Measurements from ENCODE around the gene MPHOSPH9. TPM values are rescaled to one million over a fixed set of nuclear protein-coding genes. Genes with fewer than 3 reads are reported as not detected.

Gene MPHOSPH9
- total RNA-seq, 1 experiment from 2014 or later: 43.1 TPM

- no peak for DNase-seq
- no peaks in the 10 kb centered on the region for H3K27me3 ChIP-seq (replicated peaks; ENCODE audit: control insufficient read depth, insufficient read depth, low read length)
- H3K27ac Mint-ChIP-seq (ENCODE audit: unreplicated experiment): no peak overlapping the region
- BruUV-seq (replicated peaks): no TSS peak
- no peak overlapping the region for H3K4me3 Mint-ChIP-seq (ENCODE audit: unreplicated experiment)
- TF ChIP-seq, protein P1, sequence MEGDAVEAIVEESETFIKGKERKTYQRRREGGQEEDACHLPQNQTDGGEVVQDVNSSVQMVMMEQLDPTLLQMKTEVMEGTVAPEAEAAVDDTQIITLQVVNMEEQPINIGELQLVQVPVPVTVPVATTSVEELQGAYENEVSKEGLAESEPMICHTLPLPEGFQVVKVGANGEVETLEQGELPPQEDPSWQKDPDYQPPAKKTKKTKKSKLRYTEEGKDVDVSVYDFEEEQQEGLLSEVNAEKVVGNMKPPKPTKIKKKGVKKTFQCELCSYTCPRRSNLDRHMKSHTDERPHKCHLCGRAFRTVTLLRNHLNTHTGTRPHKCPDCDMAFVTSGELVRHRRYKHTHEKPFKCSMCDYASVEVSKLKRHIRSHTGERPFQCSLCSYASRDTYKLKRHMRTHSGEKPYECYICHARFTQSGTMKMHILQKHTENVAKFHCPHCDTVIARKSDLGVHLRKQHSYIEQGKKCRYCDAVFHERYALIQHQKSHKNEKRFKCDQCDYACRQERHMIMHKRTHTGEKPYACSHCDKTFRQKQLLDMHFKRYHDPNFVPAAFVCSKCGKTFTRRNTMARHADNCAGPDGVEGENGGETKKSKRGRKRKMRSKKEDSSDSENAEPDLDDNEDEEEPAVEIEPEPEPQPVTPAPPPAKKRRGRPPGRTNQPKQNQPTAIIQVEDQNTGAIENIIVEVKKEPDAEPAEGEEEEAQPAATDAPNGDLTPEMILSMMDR (IDR thresholded peaks at IDR 0.05; ENCODE audit: insufficient read depth in 1 of 2, low read depth in 1 of 2, low read length in 1 of 2, severe bottlenecking in 1 of 2, unreplicated experiment in 1 of 2): no peak
- H3K36me3 ChIP-seq (ENCODE audit: control insufficient read depth, insufficient read depth, low read length): no peaks in the 10 kb centered on the region
- intact Hi-C loops (cut with micrococcal nuclease; ENCODE audit: unreplicated experiment): no loop called here
- POLR2A ChIA-PET: no interaction called here
- no peaks in the 10 kb centered on the region for H3K9me3 Mint-ChIP-seq (ENCODE audit: unreplicated experiment)
- no peaks in the 10 kb centered on the region for H3K4me1 ChIP-seq
- no peak overlapping the region for H3K4me3 ChIP-seq (ENCODE audit: low read depth, low read length)
- no peaks in the 10 kb centered on the region for H3K9me3 ChIP-seq
- H3K4me1 Mint-ChIP-seq (ENCODE audit: low read depth, unreplicated experiment): peaks cover 6% of the 10 kb centered on the region
- CTCF ChIA-PET: no interaction called here
- no peaks in the 10 kb centered on the region for H3K27me3 Mint-ChIP-seq (ENCODE audit: insufficient read depth, unreplicated experiment)
- peaks cover 33% of the 10 kb centered on the region for H3K36me3 Mint-ChIP-seq (ENCODE audit: insufficient read depth, unreplicated experiment)
These were observed 3.9 kb downstream of the MPHOSPH9 start for GRCh38 chr12:123229051-123229450.

- TF ChIP-seq, protein P1 (IDR thresholded peaks at IDR 0.05; ENCODE audit: insufficient read depth in 1 of 2, low read depth in 1 of 2, low read length in 1 of 2, severe bottlenecking in 1 of 2, unreplicated experiment in 1 of 2): no peak
- H3K36me3 Mint-ChIP-seq (ENCODE audit: insufficient read depth, unreplicated experiment): peaks cover 28% of the 10 kb centered on the region
- ChIA-PET POLR2A (no interaction called here), CTCF (interaction anchor here (0.5 kb wide), 1 partner anchor 368 kb away, joined by 4 read pairs; no protein-coding TSS in a partner anchor)
- intact Hi-C loops (cut with micrococcal nuclease; ENCODE audit: unreplicated experiment): no loop called here
- H3K4me3 Mint-ChIP-seq (ENCODE audit: unreplicated experiment): no peak overlapping the region
- H3K4me1 Mint-ChIP-seq (ENCODE audit: low read depth, unreplicated experiment): peaks cover 6% of the 10 kb centered on the region
- Histone ChIP-seq H3K36me3 (ENCODE audit: control insufficient read depth, insufficient read depth, low read length) (no peaks in the 10 kb centered on the region), H3K4me1 (no peaks in the 10 kb centered on the region), H3K4me3 (ENCODE audit: low read depth, low read length) (no peak overlapping the region), H3K27me3 (replicated peaks; ENCODE audit: control insufficient read depth, insufficient read depth, low read length) (no peaks in the 10 kb centered on the region), H3K9me3 (no peaks in the 10 kb centered on the region)
- no peaks in the 10 kb centered on the region for H3K27me3 Mint-ChIP-seq (ENCODE audit: insufficient read depth, unreplicated experiment)
- H3K9me3 Mint-ChIP-seq (ENCODE audit: unreplicated experiment): no peaks in the 10 kb centered on the region
- H3K27ac Mint-ChIP-seq (ENCODE audit: unreplicated experiment): no peak overlapping the region
- BruUV-seq (replicated peaks): no TSS peak
- no peak for DNase-seq
These were observed 5.2 kb downstream of the MPHOSPH9 start for GRCh38 chr12:123227581-123228258.

GRCh38 chr12:123225443-123225842 lies 7.5 kb downstream of the MPHOSPH9 start:
- no peak for DNase-seq
- Histone ChIP-seq H3K9me3 (no peaks in the 10 kb centered on the region), H3K4me3 (ENCODE audit: low read depth, low read length) (no peak overlapping the region), H3K4me1 (no peaks in the 10 kb centered on the region), H3K36me3 (ENCODE audit: control insufficient read depth, insufficient read depth, low read length) (no peaks in the 10 kb centered on the region), H3K27me3 (replicated peaks; ENCODE audit: control insufficient read depth, insufficient read depth, low read length) (no peaks in the 10 kb centered on the region)
- H3K36me3 Mint-ChIP-seq (ENCODE audit: insufficient read depth, unreplicated experiment): peaks cover 35% of the 10 kb centered on the region
- no TSS peak for BruUV-seq (replicated peaks)
- no peak overlapping the region for H3K27ac Mint-ChIP-seq (ENCODE audit: unreplicated experiment)
- peaks cover 1% of the 10 kb centered on the region for H3K4me1 Mint-ChIP-seq (ENCODE audit: low read depth, unreplicated experiment)
- TF ChIP-seq, protein P1 (IDR thresholded peaks at IDR 0.05; ENCODE audit: insufficient read depth in 1 of 2, low read depth in 1 of 2, low read length in 1 of 2, severe bottlenecking in 1 of 2, unreplicated experiment in 1 of 2): no peak
- H3K4me3 Mint-ChIP-seq (ENCODE audit: unreplicated experiment): no peak overlapping the region
- ChIA-PET CTCF (no interaction called here), POLR2A (no interaction called here)
- no peaks in the 10 kb centered on the region for H3K9me3 Mint-ChIP-seq (ENCODE audit: unreplicated experiment)
- no peaks in the 10 kb centered on the region for H3K27me3 Mint-ChIP-seq (ENCODE audit: insufficient read depth, unreplicated experiment)
- intact Hi-C loops (cut with micrococcal nuclease; ENCODE audit: unreplicated experiment): no loop called here
